Neuronal stem cell (in vitro differentiated cells): Measurements from ENCODE around the gene DESI1.

ENCODE experiments used
- DNase-seq: peaks from one replicate; pipeline ENCODE4 v3.0.0-alpha.2; 2013; ENCODE audit warnings: low spot score
- H2AFZ ChIP-seq: one replicate; pipeline ENCODE4 v1.6.1; 2013; ENCODE audit warnings: mild to moderate bottlenecking, low read length, inconsistent platforms
- H2AK5ac ChIP-seq: 2 replicates; pipeline ENCODE4 v1.6.1; 2013; ENCODE audit warnings: low read depth, mild to moderate bottlenecking, inconsistent platforms, low read length, moderate library complexity, mixed read lengths
- H2BK120ac ChIP-seq: 2 replicates; pipeline ENCODE4 v1.6.1; 2013; ENCODE audit warnings: low read depth, mild to moderate bottlenecking, inconsistent platforms, low read length, moderate library complexity, mixed read lengths
- H2BK12ac ChIP-seq: one replicate; pipeline ENCODE4 v1.6.1; 2013; ENCODE audit warnings: low read length, inconsistent platforms
- H2BK15ac ChIP-seq: 2 replicates; pipeline ENCODE4 v1.6.1; 2013; ENCODE audit warnings: mild to moderate bottlenecking, low read length, inconsistent platforms, mixed read lengths
- H2BK5ac ChIP-seq: one replicate; pipeline ENCODE4 v1.6.1; 2013; ENCODE audit warnings: inconsistent platforms, mild to moderate bottlenecking, low read length, moderate library complexity
- H3K14ac ChIP-seq: one replicate; pipeline ENCODE4 v1.6.1; 2013; ENCODE audit warnings: low read length, inconsistent platforms
- H3K18ac ChIP-seq: 2 replicates; pipeline ENCODE4 v1.6.1; 2013; ENCODE audit warnings: low read length, inconsistent platforms
- H3K23ac ChIP-seq: 2 replicates; pipeline ENCODE4 v1.6.1; 2013; ENCODE audit warnings: low read depth, mild to moderate bottlenecking, mixed read lengths, low read length, inconsistent platforms; ENCODE audit not compliant: poor library complexity
- H3K27ac ChIP-seq: replicated peaks from 3 replicates; pipeline ENCODE4 v1.5.1; 2013; ENCODE audit warnings: low read length, inconsistent platforms
- H3K27me3 ChIP-seq, 3 experiments: 2 replicates each; pipeline ENCODE4 v1.6.1; 2013; ENCODE audit warnings: low read length in 3 of 3, mild to moderate bottlenecking in 2 of 3, inconsistent platforms in 1 of 3, low read depth in 1 of 3, mixed read lengths in 1 of 3, moderate library complexity in 1 of 3; ENCODE audit not compliant: control insufficient read depth in 3 of 3, insufficient read depth in 3 of 3
- H3K36me3 ChIP-seq, 2 donors: replicated peaks in 1 of 2; 2 replicates each; pipeline ENCODE4 v1.6.1; 2013; ENCODE audit warnings: low read length in 2 of 2; ENCODE audit not compliant: control insufficient read depth in 2 of 2, insufficient read depth in 2 of 2
- H3K4ac ChIP-seq: 2 replicates; pipeline ENCODE4 v1.6.1; 2013; ENCODE audit warnings: inconsistent platforms, mild to moderate bottlenecking, low read length, moderate library complexity
- H3K4me1 ChIP-seq, 2 donors: 1 replicate in 1 of 2; 2 replicates in 1 of 2; pipeline ENCODE4 v1.6.1; 2013; ENCODE audit warnings: low read length in 2 of 2, low read depth in 1 of 2; ENCODE audit not compliant: control insufficient read depth in 2 of 2, insufficient read depth in 1 of 2
- H3K4me2 ChIP-seq: one replicate; pipeline ENCODE4 v1.6.1; 2013; ENCODE audit warnings: mild to moderate bottlenecking, low read length, inconsistent platforms; ENCODE audit not compliant: insufficient read depth, poor library complexity, severe bottlenecking
- H3K4me3 ChIP-seq, 2 donors: 2 replicates each; pipeline ENCODE4 v1.5.1; 2013; ENCODE audit warnings: low read length in 2 of 2, mild to moderate bottlenecking in 2 of 2, inconsistent platforms in 1 of 2, moderate library complexity in 1 of 2
- H3K79me1 ChIP-seq: one replicate; pipeline ENCODE4 v1.6.1; 2013; ENCODE audit warnings: low read depth, mild to moderate bottlenecking, inconsistent platforms, low read length, moderate library complexity
- H3K9ac ChIP-seq: one replicate; pipeline ENCODE4 v1.6.1; 2013; ENCODE audit warnings: mild to moderate bottlenecking, low read depth, low read length, inconsistent platforms; ENCODE audit not compliant: poor library complexity
- H3K9me3 ChIP-seq, 2 donors: replicated peaks in 1 of 2; 2 replicates each; pipeline versions ENCODE3 to v1.6.1; 2013; ENCODE audit warnings: low read length in 2 of 2, mild to moderate bottlenecking in 2 of 2, inconsistent platforms in 1 of 2, low read depth in 1 of 2, mixed read lengths in 1 of 2, moderate library complexity in 1 of 2; ENCODE audit not compliant: control insufficient read depth in 2 of 2, insufficient read depth in 1 of 2
- H4K8ac ChIP-seq: one replicate; pipeline ENCODE4 v1.6.1; 2013; ENCODE audit warnings: low read depth, mild to moderate bottlenecking, inconsistent platforms, low read length, moderate library complexity
- H4K91ac ChIP-seq: one replicate; pipeline ENCODE4 v1.6.1; 2013; ENCODE audit warnings: low read length, low read depth, mild to moderate bottlenecking, inconsistent platforms; ENCODE audit not compliant: poor library complexity
- WGBS, 2 donors: extraction: QIAGEN DNeasy Blood & Tissue Kit; methylation state at CpG; one replicate each; pipeline ENCODE4 v1.1.7; 2013; ENCODE audit warnings: missing lambda C conversion rate in 2 of 2, mixed read lengths in 1 of 2; ENCODE audit not compliant: insufficient read length in 2 of 2, insufficient replicate concordance in 1 of 2; ENCODE audit errors: extremely low coverage in 2 of 2; 5-methylcytosine and 5-hydroxymethylcytosine counted together

The DESI1 gene

GRCh38 chr22:41654322-41654721 is 33.5 kb upstream of the DESI1 start:
- Histone ChIP-seq H3K4me3 (no peak overlapping the region), H3K9ac (no peak overlapping the region), H2BK120ac (no peak overlapping the region), H3K27me3 (no peaks in the 10 kb centered on the region), H3K79me1 (peaks cover 7% of the 10 kb centered on the region), H3K18ac (no peak overlapping the region), H3K23ac (no peak overlapping the region), H2AFZ (no peak overlapping the region), H3K27ac (no peak overlapping the region), H3K4me2 (no peak overlapping the region), H3K36me3 (peaks cover 70 to 100% of the 10 kb centered on the region in 2 donors), H2AK5ac (no peak overlapping the region), H3K9me3 (no peaks in the 10 kb centered on the region), H3K14ac (no peak overlapping the region), H3K4me1 (no peaks in the 10 kb centered on the region), H2BK12ac (no peak overlapping the region), H2BK5ac (no peak overlapping the region), H4K8ac (no peak overlapping the region), H3K4ac (no peak overlapping the region), H4K91ac (no peak overlapping the region), H2BK15ac (no peak overlapping the region)
- DNase-seq = no peak
- WGBS, 2 donors = no CpG with 5 or more reads among the region's 3 CpGs

GRCh38 chr22:41650821-41651220 is 30.0 kb upstream of the DESI1 start:
- Histone ChIP-seq H2BK12ac (no peak overlapping the region), H3K79me1 (peaks cover 4% of the 10 kb centered on the region), H3K27me3 (no peaks in the 10 kb centered on the region), H3K27ac (no peak overlapping the region), H3K23ac (no peak overlapping the region), H2AK5ac (no peak overlapping the region), H3K4me3 (no peak overlapping the region), H4K91ac (no peak overlapping the region), H4K8ac (no peak overlapping the region), H2AFZ (no peak overlapping the region), H2BK5ac (no peak overlapping the region), H3K4ac (no peak overlapping the region), H3K36me3 (peaks cover 57 to 98% of the 10 kb centered on the region in 2 donors), H2BK120ac (no peak overlapping the region), H3K9ac (no peak overlapping the region), H3K18ac (no peak overlapping the region), H3K14ac (no peak overlapping the region), H3K9me3 (no peaks in the 10 kb centered on the region), H2BK15ac (no peak overlapping the region), H3K4me2 (no peak overlapping the region), H3K4me1 (no peaks in the 10 kb centered on the region)
- WGBS, 2 donors = no CpG with 5 or more reads among the region's 11 CpGs
- no peak for DNase-seq

- no peaks in the 10 kb centered on the region for H3K4me1 ChIP-seq
- no peaks in the 10 kb centered on the region for H3K9me3 ChIP-seq
- H3K9ac ChIP-seq = no peak overlapping the region
- no peak overlapping the region for H3K4ac ChIP-seq
- H3K27me3 ChIP-seq = no peaks in the 10 kb centered on the region
- H2BK5ac ChIP-seq = no peak overlapping the region
- H3K18ac ChIP-seq = no peak overlapping the region
- H2AFZ ChIP-seq = no peak overlapping the region
- H3K14ac ChIP-seq = no peak overlapping the region
- H4K91ac ChIP-seq = no peak overlapping the region
- peaks cover 5% of the 10 kb centered on the region for H3K79me1 ChIP-seq
- H2BK15ac ChIP-seq = no peak overlapping the region
- no peak overlapping the region for H3K4me3 ChIP-seq
- no peak for DNase-seq
- no peak overlapping the region for H2BK12ac ChIP-seq
- no peak overlapping the region for H3K4me2 ChIP-seq
- no peak overlapping the region for H4K8ac ChIP-seq
- H2BK120ac ChIP-seq = no peak overlapping the region
- WGBS, 2 donors = no CpG with 5 or more reads among the region's 1 CpG
- peaks cover 57 to 98% of the 10 kb centered on the region in 2 donors for H3K36me3 ChIP-seq
- H3K27ac ChIP-seq = no peak overlapping the region
- H3K23ac ChIP-seq = no peak overlapping the region
- H2AK5ac ChIP-seq = no peak overlapping the region
Observed at GRCh38 chr22:41650229-41650628, 29.4 kb upstream of the DESI1 start.

GRCh38 chr22:41648432-41648831 is 27.6 kb upstream of the DESI1 start:
- Histone ChIP-seq H3K27me3 (no peaks in the 10 kb centered on the region), H4K8ac (no peak overlapping the region), H2BK5ac (no peak overlapping the region), H3K4me3 (no peak overlapping the region), H2AFZ (no peak overlapping the region), H2AK5ac (no peak overlapping the region), H2BK12ac (no peak overlapping the region), H3K9me3 (no peaks in the 10 kb centered on the region), H3K9ac (no peak overlapping the region), H4K91ac (no peak overlapping the region), H3K4me2 (no peak overlapping the region), H3K79me1 (peaks cover 5% of the 10 kb centered on the region), H3K18ac (no peak overlapping the region), H3K36me3 (peaks cover 46 to 95% of the 10 kb centered on the region in 2 donors), H3K23ac (no peak overlapping the region), H2BK15ac (no peak overlapping the region), H2BK120ac (no peak overlapping the region), H3K4me1 (no peaks in the 10 kb centered on the region), H3K14ac (no peak overlapping the region), H3K4ac (no peak overlapping the region), H3K27ac (no peak overlapping the region)
- no peak for DNase-seq
- no CpG with 5 or more reads among the region's 1 CpG for WGBS, 2 donors
